Measurements from ENCODE around the gene CCNK. TPM values are rescaled to one million over a fixed set of nuclear protein-coding genes. Genes with fewer than 3 reads are reported as not detected.

Gene CCNK
- total RNA-seq, 1 experiment from 2014 or later: 104 TPM

DNA sequence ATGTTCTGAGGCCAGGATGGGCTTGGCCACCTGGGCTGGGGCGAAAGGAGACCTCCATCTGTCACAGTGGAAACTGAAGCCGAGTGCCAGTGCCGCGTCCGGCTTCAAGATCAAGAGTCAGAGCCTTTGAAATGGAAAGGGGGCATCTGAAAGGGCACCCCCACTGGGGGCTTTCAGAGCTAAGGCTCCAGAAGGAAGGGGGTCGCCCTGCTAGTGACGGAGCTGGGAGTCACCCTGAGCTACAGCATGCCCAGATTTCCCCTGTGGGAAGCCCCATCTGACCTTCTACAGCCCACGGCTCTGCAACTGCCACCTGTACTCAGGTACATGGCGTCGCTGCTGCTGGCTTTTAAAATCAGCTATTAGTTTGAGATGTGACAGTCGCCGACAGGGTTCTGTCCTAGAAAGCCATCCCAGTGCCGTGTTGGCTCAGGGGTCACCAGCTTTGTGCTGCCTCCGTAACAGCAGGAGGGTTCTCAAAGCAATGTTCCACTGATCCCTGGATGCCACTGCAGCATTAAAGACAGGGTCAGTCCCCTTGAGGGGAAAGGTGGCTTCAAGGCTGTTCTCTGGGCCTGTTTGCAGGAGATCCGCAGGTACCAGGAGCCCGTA, 31.5 kb downstream of the CCNK start:
- H3K4me1 Mint-ChIP-seq (ENCODE audit: low read depth, unreplicated experiment): no peaks in the 10 kb centered on the region
- peak overlapping the region; percentile 29 for H3K27ac Mint-ChIP-seq (ENCODE audit: unreplicated experiment)
- H3K27me3 Mint-ChIP-seq (ENCODE audit: insufficient read depth, unreplicated experiment): no peaks in the 10 kb centered on the region
- POLR2A ChIA-PET: no interaction called here
- CTCF ChIA-PET: no interaction called here
- H3K36me3 Mint-ChIP-seq (ENCODE audit: insufficient read depth, unreplicated experiment): peaks cover 73% of the 10 kb centered on the region
- Histone ChIP-seq H3K36me3 (ENCODE audit: control insufficient read depth, insufficient read depth, low read length) (peaks cover 6% of the 10 kb centered on the region), H3K27me3 (replicated peaks; ENCODE audit: control insufficient read depth, insufficient read depth, low read length) (no peaks in the 10 kb centered on the region), H3K4me1 (no peaks in the 10 kb centered on the region), H3K4me3 (ENCODE audit: low read depth, low read length) (no peak overlapping the region), H3K9me3 (no peaks in the 10 kb centered on the region)
- no peak overlapping the region for H3K4me3 Mint-ChIP-seq (ENCODE audit: unreplicated experiment)
- no peak for DNase-seq
- no TSS peak for BruUV-seq (replicated peaks)
- intact Hi-C loops (cut with micrococcal nuclease; ENCODE audit: unreplicated experiment): no loop called here
- no peaks in the 10 kb centered on the region for H3K9me3 Mint-ChIP-seq (ENCODE audit: unreplicated experiment)
- TF ChIP-seq, protein P1, sequence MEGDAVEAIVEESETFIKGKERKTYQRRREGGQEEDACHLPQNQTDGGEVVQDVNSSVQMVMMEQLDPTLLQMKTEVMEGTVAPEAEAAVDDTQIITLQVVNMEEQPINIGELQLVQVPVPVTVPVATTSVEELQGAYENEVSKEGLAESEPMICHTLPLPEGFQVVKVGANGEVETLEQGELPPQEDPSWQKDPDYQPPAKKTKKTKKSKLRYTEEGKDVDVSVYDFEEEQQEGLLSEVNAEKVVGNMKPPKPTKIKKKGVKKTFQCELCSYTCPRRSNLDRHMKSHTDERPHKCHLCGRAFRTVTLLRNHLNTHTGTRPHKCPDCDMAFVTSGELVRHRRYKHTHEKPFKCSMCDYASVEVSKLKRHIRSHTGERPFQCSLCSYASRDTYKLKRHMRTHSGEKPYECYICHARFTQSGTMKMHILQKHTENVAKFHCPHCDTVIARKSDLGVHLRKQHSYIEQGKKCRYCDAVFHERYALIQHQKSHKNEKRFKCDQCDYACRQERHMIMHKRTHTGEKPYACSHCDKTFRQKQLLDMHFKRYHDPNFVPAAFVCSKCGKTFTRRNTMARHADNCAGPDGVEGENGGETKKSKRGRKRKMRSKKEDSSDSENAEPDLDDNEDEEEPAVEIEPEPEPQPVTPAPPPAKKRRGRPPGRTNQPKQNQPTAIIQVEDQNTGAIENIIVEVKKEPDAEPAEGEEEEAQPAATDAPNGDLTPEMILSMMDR (IDR thresholded peaks at IDR 0.05; ENCODE audit: insufficient read depth in 1 of 2, low read depth in 1 of 2, low read length in 1 of 2, severe bottlenecking in 1 of 2, unreplicated experiment in 1 of 2): no peak

DNA sequence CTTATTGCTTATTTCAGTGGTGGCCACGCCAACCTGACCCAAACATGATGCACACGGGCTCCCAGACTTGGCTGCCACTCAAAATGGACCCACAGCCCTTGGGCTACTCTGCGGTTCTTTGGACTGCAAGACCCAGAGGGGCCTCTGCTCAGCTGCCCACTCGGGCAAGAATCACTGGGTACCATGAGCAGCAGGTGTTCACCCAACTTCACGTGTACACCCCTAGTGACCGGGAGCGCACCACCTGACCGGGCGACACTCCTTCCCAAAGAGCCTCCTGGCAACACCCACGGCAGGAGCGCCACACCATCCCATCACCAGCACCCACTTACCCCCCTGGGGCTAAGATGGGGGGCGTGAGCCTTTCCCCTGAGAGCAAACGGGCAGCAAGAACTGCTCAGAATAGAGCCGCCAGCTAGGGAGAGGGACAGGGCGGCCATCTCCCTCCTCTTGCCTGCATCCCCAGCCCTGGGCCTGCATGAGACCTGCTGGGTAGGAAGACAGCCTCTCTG, 32.0 kb downstream of the CCNK start:
- ChIA-PET CTCF (no interaction called here), POLR2A (no interaction called here)
- no peaks in the 10 kb centered on the region for H3K4me1 Mint-ChIP-seq (ENCODE audit: low read depth, unreplicated experiment)
- intact Hi-C loops (cut with micrococcal nuclease; ENCODE audit: unreplicated experiment): no loop called here
- H3K4me3 ChIP-seq (ENCODE audit: low read depth, low read length): no peak overlapping the region
- H3K27me3 ChIP-seq (replicated peaks; ENCODE audit: control insufficient read depth, insufficient read depth, low read length): no peaks in the 10 kb centered on the region
- no peaks in the 10 kb centered on the region for H3K27me3 Mint-ChIP-seq (ENCODE audit: insufficient read depth, unreplicated experiment)
- no peak overlapping the region for H3K27ac Mint-ChIP-seq (ENCODE audit: unreplicated experiment)
- peaks cover 5% of the 10 kb centered on the region; the same call in 1 of the 2 replicates for H3K36me3 ChIP-seq (ENCODE audit: control insufficient read depth, insufficient read depth, low read length)
- H3K36me3 Mint-ChIP-seq (ENCODE audit: insufficient read depth, unreplicated experiment): peaks cover 68% of the 10 kb centered on the region
- no peak for DNase-seq
- no peak overlapping the region for H3K4me3 Mint-ChIP-seq (ENCODE audit: unreplicated experiment)
- peaks cover 1% of the 10 kb centered on the region; the same call in 1 of the 2 replicates for H3K4me1 ChIP-seq
- TF ChIP-seq, protein P1 (IDR thresholded peaks at IDR 0.05; ENCODE audit: insufficient read depth in 1 of 2, low read depth in 1 of 2, low read length in 1 of 2, severe bottlenecking in 1 of 2, unreplicated experiment in 1 of 2): no peak
- no peaks in the 10 kb centered on the region for H3K9me3 ChIP-seq
- BruUV-seq (replicated peaks): no TSS peak
- no peaks in the 10 kb centered on the region for H3K9me3 Mint-ChIP-seq (ENCODE audit: unreplicated experiment)

DNA sequence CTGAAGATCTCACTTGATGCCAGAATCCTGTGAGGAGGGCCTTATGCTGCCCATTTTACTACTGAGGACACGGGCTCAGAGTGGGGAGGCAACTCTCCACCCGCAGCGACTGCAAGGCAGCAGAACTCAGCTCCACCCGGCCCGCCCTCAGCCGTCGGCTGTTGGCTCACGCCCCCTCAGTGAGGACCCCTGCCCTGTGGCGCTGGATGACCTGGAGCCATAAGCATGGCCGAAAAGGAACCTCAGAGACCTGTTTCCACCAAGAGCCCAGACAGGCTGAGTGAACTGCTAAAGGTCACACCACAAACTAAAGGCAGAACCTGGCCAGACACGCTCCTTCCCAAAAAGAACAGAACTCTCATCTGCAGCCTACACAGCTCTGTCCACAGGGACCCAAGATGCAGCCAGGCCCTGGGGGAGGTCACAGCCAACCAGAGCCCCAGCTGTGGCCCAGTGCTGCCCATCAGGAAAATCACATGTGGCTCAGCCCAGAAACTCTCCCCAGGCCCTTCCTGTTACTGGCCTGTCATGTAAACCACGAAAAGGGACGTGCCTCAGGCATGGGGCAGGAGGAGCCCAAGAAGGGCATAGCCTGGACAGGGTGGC, 32.8 kb downstream of the CCNK start:
- no peaks in the 10 kb centered on the region for H3K4me1 Mint-ChIP-seq (ENCODE audit: low read depth, unreplicated experiment)
- peaks cover 6% of the 10 kb centered on the region; the same call in 1 of the 2 replicates for H3K4me1 ChIP-seq
- peak overlapping the region; percentile 48 for H3K27ac Mint-ChIP-seq (ENCODE audit: unreplicated experiment)
- intact Hi-C loops (cut with micrococcal nuclease; ENCODE audit: unreplicated experiment): no loop called here
- TF ChIP-seq, protein P1 (IDR thresholded peaks at IDR 0.05; ENCODE audit: insufficient read depth in 1 of 2, low read depth in 1 of 2, low read length in 1 of 2, severe bottlenecking in 1 of 2, unreplicated experiment in 1 of 2): no peak
- POLR2A ChIA-PET: no interaction called here
- peaks cover 64% of the 10 kb centered on the region for H3K36me3 Mint-ChIP-seq (ENCODE audit: insufficient read depth, unreplicated experiment)
- H3K4me3 ChIP-seq (ENCODE audit: low read depth, low read length): no peak overlapping the region
- no peaks in the 10 kb centered on the region for H3K27me3 ChIP-seq (replicated peaks; ENCODE audit: control insufficient read depth, insufficient read depth, low read length)
- no peaks in the 10 kb centered on the region for H3K9me3 ChIP-seq
- no peak for DNase-seq
- no peak overlapping the region for H3K4me3 Mint-ChIP-seq (ENCODE audit: unreplicated experiment)
- peaks cover 2% of the 10 kb centered on the region; the same call in 1 of the 2 replicates for H3K36me3 ChIP-seq (ENCODE audit: control insufficient read depth, insufficient read depth, low read length)
- H3K27me3 Mint-ChIP-seq (ENCODE audit: insufficient read depth, unreplicated experiment): no peaks in the 10 kb centered on the region
- CTCF ChIA-PET: no interaction called here
- H3K9me3 Mint-ChIP-seq (ENCODE audit: unreplicated experiment): no peaks in the 10 kb centered on the region
- no TSS peak for BruUV-seq (replicated peaks)

Data from Caco-2 (cell line).